M059J (cell line): ENCODE results near the gene ZBED5. TPM values are rescaled to one million over a fixed set of nuclear protein-coding genes. Genes with fewer than 3 reads are reported as not detected.
"Not testable (repeated sequence)": the region's sequence is repeated elsewhere in the genome, so short reads cannot be mapped to it uniquely, and the experiment has no call there.

Source experiments
- DNase-seq: peaks from one replicate; pipeline ENCODE4 v3.0.0-alpha.2; 2012; ENCODE audit warnings: low read depth
- total RNA-seq: library from RNA; depleted of rRNA; stranded (reverse); fragments of >200 nt; shearing (Covaris generic); gene quantifications from 2 replicates; pipeline ENCODE4 v1.2.3, GENCODE V29; 2014; rRNA removed

The ZBED5 gene
- total RNA-seq, 1 experiment from 2014 or later: 42.6 TPM

- no peak for DNase-seq
Observed at GRCh38 chr11:10838083-10838482, 19.8 kb downstream of the ZBED5 start.

DNA sequence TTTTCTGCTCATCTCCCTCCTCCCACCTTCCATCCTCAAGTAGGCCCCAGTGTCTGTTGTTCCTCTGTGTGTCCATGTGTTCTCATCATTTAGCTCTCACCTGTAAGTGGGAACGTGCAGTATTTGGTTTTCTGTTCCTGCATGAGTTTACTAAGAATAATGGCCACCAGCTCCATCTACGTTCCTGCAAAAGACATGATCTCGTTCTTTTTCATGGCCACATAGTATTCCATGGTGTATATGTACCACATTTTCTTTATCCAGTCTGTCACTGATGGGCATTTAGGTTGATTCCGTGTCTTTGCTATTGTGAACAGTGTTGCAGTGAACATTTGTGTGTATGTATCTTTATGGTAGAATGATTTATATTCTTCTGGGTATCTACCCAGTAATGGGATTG is 21.0 kb downstream of the ZBED5 start:
- DNase-seq: not testable (repeated sequence)

DNA sequence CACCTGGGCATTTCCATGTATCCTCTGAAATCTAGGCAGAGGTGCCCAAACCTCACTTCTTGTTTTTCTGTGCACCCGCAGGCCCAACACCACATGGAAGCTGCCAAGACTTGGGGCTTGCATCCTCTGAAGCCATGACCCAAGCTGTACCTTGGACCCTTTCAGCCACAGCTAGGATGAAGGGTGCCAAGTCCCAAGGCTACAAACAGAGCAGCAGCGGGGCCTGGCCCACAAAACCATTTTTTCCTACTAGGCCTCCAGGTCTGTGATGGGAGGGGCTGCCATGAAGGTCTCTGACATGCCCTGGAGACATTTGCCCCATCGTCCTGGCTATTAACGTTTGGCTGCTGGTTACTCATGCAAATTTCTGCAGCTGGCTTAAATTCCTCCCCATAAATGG is 28.7 kb downstream of the ZBED5 start:
- DNase-seq: no peak

- DNase-seq: no peak
Observed at GRCh38 chr11:10828402-10828801, 29.5 kb downstream of the ZBED5 start.

GRCh38 chr11:10824888-10825287 is 33.0 kb downstream of the ZBED5 start:
- DNase-seq: no peak

- DNase-seq: peak; percentile 32
Observed at GRCh38 chr11:10823152-10823579, 34.7 kb downstream of the ZBED5 start.

DNA sequence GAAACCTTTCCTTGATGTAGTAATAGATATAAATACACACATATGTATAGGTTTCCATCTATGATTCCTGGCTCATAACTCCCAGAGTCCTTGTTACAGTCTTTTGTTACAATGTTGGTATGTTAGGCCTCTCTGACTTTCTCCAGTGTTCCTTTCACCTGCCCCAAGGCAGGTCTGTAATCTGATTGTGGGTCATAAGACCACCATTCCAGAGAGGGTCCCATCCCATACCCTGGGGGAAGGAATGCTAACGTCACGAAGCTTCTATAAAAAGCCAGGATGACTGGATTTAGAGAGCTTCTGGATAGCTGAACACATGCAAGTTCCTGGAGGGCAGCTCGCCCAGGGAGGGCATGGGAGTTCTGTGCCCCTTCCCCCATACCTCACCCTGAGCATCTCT is 35.4 kb downstream of the ZBED5 start:
- DNase-seq: not testable (repeated sequence)

DNA sequence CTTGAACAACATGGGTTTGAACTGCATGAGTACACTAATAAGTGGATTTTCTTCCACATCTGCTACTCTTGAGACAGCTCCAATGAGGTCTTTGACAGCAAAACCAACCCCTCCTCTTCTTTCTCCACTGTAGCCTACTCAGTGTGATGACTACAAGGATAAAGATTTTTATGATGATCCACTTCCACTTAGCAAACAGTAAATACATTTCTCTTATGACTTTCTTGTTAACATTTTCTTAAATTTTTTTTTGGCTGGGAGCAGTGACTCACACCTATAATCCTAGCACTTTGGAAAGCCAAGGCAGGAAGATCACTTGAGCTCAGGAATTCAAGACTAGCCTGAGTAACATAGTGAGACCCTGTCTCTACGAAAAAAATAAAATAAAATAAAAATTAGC is 39.3 kb downstream of the ZBED5 start:
- DNase-seq: peak; percentile 89

- no peak for DNase-seq
Observed at GRCh38 chr11:10813945-10814344, 43.9 kb downstream of the ZBED5 start.

- DNase-seq: peak; percentile 86
Observed at GRCh38 chr11:10809373-10810160, 48.3 kb downstream of the ZBED5 start.

GRCh38 chr11:10808553-10809372 is 49.1 kb downstream of the ZBED5 start, which contains the start of gene EIF4G2:
EIF4G2 (minus strand) TSS chr11:10808926.
- peak; percentile 99 for DNase-seq

GRCh38 chr11:10808235-10808552 is 49.7 kb downstream of the ZBED5 start:
- no peak for DNase-seq

DNA sequence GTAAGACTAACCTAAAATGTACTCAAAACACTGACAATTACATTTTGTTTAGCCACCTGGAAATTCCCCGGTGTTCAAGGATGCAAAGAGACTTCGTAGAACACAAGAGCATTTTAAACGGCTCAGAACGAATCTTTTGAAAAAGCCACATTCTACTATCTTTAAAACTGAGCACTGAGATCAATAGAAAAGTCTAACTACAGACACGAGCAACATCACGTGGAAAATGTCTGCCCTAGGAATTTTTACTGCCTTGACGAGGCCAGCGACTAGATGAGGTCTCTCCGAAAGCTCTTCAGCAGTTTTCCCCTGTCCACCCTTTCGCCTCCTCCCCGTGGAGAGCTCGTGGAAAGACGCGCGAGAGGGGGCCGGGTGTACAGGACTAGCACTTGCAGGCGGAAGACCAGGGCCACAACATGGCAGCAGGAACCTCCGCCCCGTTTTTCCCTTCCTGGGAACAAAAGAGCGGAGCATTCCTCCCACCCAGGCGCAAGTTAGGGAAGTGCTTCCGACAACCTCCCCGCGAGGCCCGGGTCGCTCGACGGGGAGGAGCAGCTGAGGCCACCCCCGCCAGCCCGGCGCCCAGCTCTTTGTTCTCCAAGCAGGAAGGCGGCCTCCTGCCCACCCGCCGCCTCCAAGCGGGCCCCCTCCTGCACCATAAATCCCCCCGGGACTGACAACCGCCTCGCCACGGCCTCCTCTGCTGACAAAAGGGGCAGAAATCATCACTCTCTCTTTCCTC is 50.2 kb downstream of the ZBED5 start:
- DNase-seq: peak; percentile 58

DNA sequence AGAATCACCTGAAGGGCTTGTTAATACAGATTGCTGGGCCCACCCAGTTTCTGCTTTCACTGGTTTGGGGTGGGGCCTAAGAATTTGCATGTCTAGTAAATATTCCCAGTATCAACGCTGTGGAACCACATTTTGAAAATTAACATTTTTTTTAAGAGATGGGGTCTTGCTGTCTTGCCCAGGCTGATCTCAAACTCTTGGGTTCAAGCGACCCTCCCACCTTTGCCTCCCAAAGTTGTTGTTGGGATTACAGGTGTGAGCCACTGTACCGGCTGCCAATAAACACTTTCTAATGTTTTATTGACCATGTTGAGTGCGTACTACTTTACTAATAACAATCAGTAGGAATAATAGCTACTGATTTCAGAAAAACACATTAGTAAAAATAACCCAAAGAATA is 51.6 kb downstream of the ZBED5 start:
- DNase-seq: no peak

- no peak for DNase-seq
Observed at GRCh38 chr11:10805741-10806140, 52.1 kb downstream of the ZBED5 start.

- no peak for DNase-seq
Observed at GRCh38 chr11:10803676-10804075, 54.2 kb downstream of the ZBED5 start.

Other genes with a start within 250 kb of the ZBED5 start
- gene IRAG1, start 164.3 kb downstream of the ZBED5 start, total RNA-seq: 18.4 and 27.5 TPM in 2 replicates
- gene CTR9, start 106.8 kb downstream of the ZBED5 start, total RNA-seq: 21.5 and 27.8 TPM in 2 replicates
- gene EIF4G2, start 49.1 kb downstream of the ZBED5 start, total RNA-seq: 566 and 782 TPM in 2 replicates